Activated naive CD4-positive, alpha-beta T cell treated with anti-CD3 and anti-CD28 coated beads for 36 hours (primary cell): ENCODE results near the gene MCHR2. TPM values are rescaled to one million over a fixed set of nuclear protein-coding genes. Genes with fewer than 3 reads are reported as not detected.

Source experiments
- CTCF ChIA-PET: fragments of 350-600 bp; sonication (Branson Sonifier 250); formaldehyde crosslinking; loops from one replicate; lab custom pipeline; 2021; ENCODE audit warnings: antibody characterized with exemption; lab: Charles Lee
- DNase-seq: peaks from one replicate; pipeline ENCODE4 v3.0.0-alpha.2; 2020
- H3K27ac Mint-ChIP-seq: one replicate; pipeline ENCODE4 v1.8.0; 2021; ENCODE audit warnings: mild to moderate bottlenecking, mixed read lengths
- H3K27me3 Mint-ChIP-seq: one replicate; pipeline ENCODE4 v1.8.0; 2021; ENCODE audit warnings: low read depth, mixed read lengths
- H3K36me3 Mint-ChIP-seq: one replicate; pipeline ENCODE4 v1.8.0; 2021; ENCODE audit warnings: low read depth, mixed read lengths
- H3K4me1 Mint-ChIP-seq: one replicate; pipeline ENCODE4 v1.8.0; 2021; ENCODE audit warnings: low read depth, mixed read lengths
- H3K4me3 Mint-ChIP-seq: one replicate; pipeline ENCODE4 v1.8.0; 2021; ENCODE audit warnings: mild to moderate bottlenecking, moderate library complexity, mixed read lengths
- H3K9me3 Mint-ChIP-seq: one replicate; pipeline ENCODE4 v1.8.0; 2021; ENCODE audit warnings: mixed read lengths
- intact Hi-C: fragments of 100-400 bp; cut with micrococcal nuclease; formaldehyde crosslinking; loops from one replicate; pipeline ENCODE4 v1.15.1; 2023
- total RNA-seq, 2 experiments: library from RNA; stranded (reverse); gene quantifications; one replicate each; pipeline ENCODE4 v1.2.3, GENCODE V29; 2021

MCHR2 gene
- total RNA-seq, 2 experiments from 2014 or later = not detected

DNA sequence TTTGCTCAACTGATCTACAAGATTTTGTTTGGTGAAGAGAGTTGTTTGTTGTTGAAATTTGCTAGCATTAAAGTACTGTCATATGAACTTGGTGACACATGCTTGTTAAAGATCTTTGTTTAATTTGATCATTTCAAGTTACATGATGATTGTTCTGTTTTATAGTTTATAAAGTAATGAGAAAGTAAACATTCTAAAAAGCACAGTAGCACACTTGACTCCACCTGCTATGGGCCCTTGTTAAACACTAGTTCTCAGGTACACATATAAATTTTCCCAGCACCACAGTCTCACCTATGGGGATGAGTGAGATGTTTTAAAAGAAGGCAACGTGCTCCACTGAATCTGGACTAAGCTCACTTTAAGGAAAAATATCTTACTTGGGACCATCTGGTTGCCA, 14.1 kb downstream of the MCHR2 start:
- Mint-ChIP-seq H3K4me1 (no peaks in the 10 kb centered on the region), H3K9me3 (peaks cover 4% of the 10 kb centered on the region), H3K36me3 (no peaks in the 10 kb centered on the region), H3K27me3 (peaks cover 4% of the 10 kb centered on the region), H3K27ac (no peak overlapping the region), H3K4me3 (no peak overlapping the region)
- intact Hi-C loops = no loop called here
- no peak for DNase-seq
- CTCF ChIA-PET = no interaction called here

DNA sequence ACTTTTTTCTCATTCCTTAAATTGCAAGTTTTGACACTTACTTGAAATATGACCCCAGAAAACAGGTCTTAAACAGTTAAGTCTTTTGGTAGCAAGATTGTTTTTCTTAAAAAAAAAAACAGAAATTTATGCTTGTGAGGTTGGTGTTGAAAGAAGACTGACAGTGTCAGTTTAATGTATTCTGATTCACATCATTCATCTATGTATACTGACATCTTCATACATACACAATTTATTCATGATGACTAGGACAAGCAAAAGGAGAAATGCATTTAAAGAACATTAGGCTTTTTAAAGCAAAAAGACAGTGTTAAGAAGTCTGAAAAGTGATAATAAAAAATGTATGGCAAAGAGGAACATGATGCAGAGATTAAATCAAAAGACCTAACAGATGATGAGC, 27.0 kb downstream of the MCHR2 start:
- Mint-ChIP-seq H3K4me1 (no peaks in the 10 kb centered on the region), H3K36me3 (no peaks in the 10 kb centered on the region), H3K4me3 (no peak overlapping the region), H3K27ac (no peak overlapping the region), H3K27me3 (no peaks in the 10 kb centered on the region), H3K9me3 (no peaks in the 10 kb centered on the region)
- intact Hi-C loops = no loop called here
- CTCF ChIA-PET = no interaction called here
- no peak for DNase-seq

GRCh38 chr6:99960027-99960426, 34.0 kb downstream of the MCHR2 start:
- CTCF ChIA-PET = no interaction called here
- no peaks in the 10 kb centered on the region for H3K4me1 Mint-ChIP-seq

GRCh38 chr6:99951016-99951805, 42.8 kb downstream of the MCHR2 start:
- CTCF ChIA-PET = no interaction called here
- H3K4me3 Mint-ChIP-seq = no peak overlapping the region
- no peaks in the 10 kb centered on the region for H3K27me3 Mint-ChIP-seq
- H3K27ac Mint-ChIP-seq = no peak overlapping the region
- no peak for DNase-seq
- intact Hi-C loops = no loop called here
- H3K36me3 Mint-ChIP-seq = no peaks in the 10 kb centered on the region
- no peaks in the 10 kb centered on the region for H3K4me1 Mint-ChIP-seq
- H3K9me3 Mint-ChIP-seq = no peaks in the 10 kb centered on the region

More at GRCh38 chr6:99960027-99960426, 34.0 kb downstream of the MCHR2 start:
- Mint-ChIP-seq H3K27me3 (no peaks in the 10 kb centered on the region), H3K9me3 (peaks cover 23% of the 10 kb centered on the region), H3K4me3 (no peak overlapping the region), H3K36me3 (no peaks in the 10 kb centered on the region), H3K27ac (no peak overlapping the region)
- DNase-seq = no peak
- intact Hi-C loops = no loop called here

DNA sequence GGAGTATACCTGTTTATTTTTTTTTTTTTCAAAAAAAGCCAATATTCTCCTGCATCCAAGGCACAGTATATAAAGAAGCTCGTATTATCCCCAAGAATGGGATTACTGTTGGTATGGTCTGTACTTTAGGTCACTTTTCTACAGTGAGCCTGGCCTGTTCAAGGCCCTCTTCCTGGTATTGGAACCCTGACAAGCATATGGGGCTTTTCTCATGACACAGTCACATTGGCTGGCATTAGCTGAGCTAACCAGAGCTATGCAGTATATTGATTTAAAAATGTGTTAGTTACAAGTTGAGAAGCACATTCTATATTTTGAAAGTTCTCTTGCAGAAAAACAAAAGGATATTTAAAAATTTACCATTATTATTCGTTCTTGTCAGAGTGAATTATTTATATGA, 48.0 kb downstream of the MCHR2 start:
- Mint-ChIP-seq H3K9me3 (no peaks in the 10 kb centered on the region), H3K36me3 (no peaks in the 10 kb centered on the region), H3K4me3 (no peak overlapping the region), H3K4me1 (no peaks in the 10 kb centered on the region), H3K27me3 (peaks cover 13% of the 10 kb centered on the region), H3K27ac (no peak overlapping the region)
- CTCF ChIA-PET = no interaction called here
- intact Hi-C loops = no loop called here
- DNase-seq = no peak

DNA sequence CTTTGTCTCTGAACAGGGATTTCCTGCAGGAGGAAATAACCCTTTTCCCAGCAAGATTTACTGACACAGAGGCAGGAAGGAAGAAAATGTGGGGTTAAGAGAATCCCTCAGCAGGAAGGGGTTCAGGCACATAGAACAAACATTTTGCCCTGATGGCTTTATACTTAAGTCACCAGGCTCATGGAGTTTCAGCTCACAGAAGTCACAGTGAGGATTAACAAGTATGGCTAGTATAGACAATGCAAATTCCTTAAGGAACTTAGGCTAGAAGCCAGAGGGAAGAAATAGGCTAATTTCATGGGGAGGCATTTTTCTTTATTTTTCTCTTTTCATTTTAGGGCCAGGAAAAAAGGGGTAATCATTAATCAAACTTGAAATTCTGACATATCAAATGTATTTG, 50.2 kb downstream of the MCHR2 start:
- H3K27me3 Mint-ChIP-seq = peaks cover 21% of the 10 kb centered on the region
- intact Hi-C loops = no loop called here
- H3K9me3 Mint-ChIP-seq = no peaks in the 10 kb centered on the region
- H3K36me3 Mint-ChIP-seq = no peaks in the 10 kb centered on the region
- CTCF ChIA-PET = no interaction called here
- H3K4me3 Mint-ChIP-seq = no peak overlapping the region
- DNase-seq = no peak
- no peaks in the 10 kb centered on the region for H3K4me1 Mint-ChIP-seq
- H3K27ac Mint-ChIP-seq = no peak overlapping the region

DNA sequence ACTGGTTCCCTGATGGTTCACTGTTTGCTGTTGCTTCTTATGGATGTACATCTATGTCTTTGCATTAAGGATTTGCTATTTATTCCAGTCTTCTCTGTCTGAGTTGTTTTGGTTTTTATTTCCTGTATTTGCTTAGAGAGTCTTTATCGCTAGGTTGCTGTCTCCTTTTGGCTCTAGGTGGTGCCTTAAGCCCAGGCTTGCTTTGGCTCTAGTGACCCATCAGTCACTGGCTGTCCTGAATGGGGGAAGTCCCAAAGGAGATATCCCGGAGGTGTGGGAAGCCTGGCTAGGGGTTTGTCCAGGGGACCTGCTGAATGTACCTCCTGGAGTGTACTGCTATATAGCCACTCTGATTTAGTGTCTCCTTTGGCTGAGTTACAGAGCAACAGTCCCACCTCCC, 53.4 kb downstream of the MCHR2 start:
- H3K27me3 Mint-ChIP-seq = peaks cover 24% of the 10 kb centered on the region
- H3K9me3 Mint-ChIP-seq = no peaks in the 10 kb centered on the region
- H3K4me1 Mint-ChIP-seq = no peaks in the 10 kb centered on the region
- H3K36me3 Mint-ChIP-seq = no peaks in the 10 kb centered on the region
- DNase-seq = no peak
- intact Hi-C loops = no loop called here
- CTCF ChIA-PET = no interaction called here
- no peak overlapping the region for H3K27ac Mint-ChIP-seq
- H3K4me3 Mint-ChIP-seq = no peak overlapping the region

- Mint-ChIP-seq H3K27me3 (no peaks in the 10 kb centered on the region), H3K4me1 (no peaks in the 10 kb centered on the region), H3K36me3 (no peaks in the 10 kb centered on the region), H3K4me3 (no peak overlapping the region), H3K9me3 (no peaks in the 10 kb centered on the region), H3K27ac (no peak overlapping the region)
- CTCF ChIA-PET = no interaction called here
- intact Hi-C loops = no loop called here
- no peak for DNase-seq
Measured at GRCh38 chr6:99933129-99933528, 60.9 kb downstream of the MCHR2 start.

GRCh38 chr6:99912657-99913056, 81.4 kb downstream of the MCHR2 start:
- Mint-ChIP-seq H3K4me3 (no peak overlapping the region), H3K36me3 (no peaks in the 10 kb centered on the region), H3K27me3 (peaks cover 4% of the 10 kb centered on the region), H3K27ac (no peak overlapping the region), H3K4me1 (no peaks in the 10 kb centered on the region), H3K9me3 (no peaks in the 10 kb centered on the region)
- DNase-seq = no peak
- CTCF ChIA-PET = interaction anchor here (1.0 kb wide), 1 partner anchor 45 kb away, joined by 5 read pairs; no protein-coding TSS in a partner anchor
- intact Hi-C loops = no loop called here

DNA sequence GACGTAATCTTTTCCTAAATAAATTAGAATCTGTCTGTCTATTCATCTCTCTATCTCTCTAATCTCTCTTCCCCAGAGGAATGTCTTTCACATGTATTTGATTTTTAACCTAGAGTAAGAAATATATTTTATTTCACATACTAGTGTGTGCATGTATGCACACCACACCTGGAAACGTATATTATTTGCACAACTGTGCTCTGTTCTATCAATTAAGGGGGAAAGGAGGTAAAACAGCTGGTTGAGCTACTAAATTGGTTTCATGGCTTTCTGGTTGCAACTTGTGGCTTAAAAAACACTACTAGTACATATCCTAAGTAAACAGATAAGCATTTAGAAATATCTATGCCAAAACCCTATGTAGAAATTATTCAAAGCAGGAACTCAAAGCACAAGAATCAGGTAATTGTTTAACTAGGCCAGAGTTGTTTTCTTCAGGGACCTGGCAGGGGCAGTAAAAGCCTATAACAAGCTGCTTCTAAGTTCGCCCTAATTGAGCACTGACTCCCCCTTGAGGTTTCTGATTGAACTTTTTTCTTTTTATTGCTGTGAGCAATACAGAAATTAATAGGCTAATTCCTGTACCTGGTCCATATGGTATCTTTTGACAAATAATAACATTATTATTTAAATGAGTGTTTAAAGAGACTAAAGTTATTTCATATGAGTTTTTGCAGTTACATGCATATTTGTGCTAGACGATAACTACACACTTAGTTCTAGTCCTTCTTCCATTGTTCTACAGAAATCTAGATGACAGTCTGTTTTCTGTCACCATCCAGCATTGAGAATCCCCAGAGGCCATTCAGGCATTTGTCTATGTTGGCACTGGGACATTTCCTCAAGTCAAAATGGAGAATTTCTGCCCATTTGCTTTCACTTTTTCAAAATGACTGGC, 88.6 kb downstream of the MCHR2 start:
- Mint-ChIP-seq H3K4me3 (no peak overlapping the region), H3K36me3 (no peaks in the 10 kb centered on the region), H3K27me3 (peaks cover 8% of the 10 kb centered on the region), H3K27ac (no peak overlapping the region), H3K4me1 (no peaks in the 10 kb centered on the region), H3K9me3 (no peaks in the 10 kb centered on the region)
- CTCF ChIA-PET = interaction anchor here (1.1 to 3.1 kb wide), 3 partner anchors 12 to 46 kb away, joined by 3 to 15 read pairs (median 4); no protein-coding TSS in a partner anchor
- no peak for DNase-seq
- intact Hi-C loops = loop anchor here (1.0 kb wide), 1 partner anchor 37 kb away; no protein-coding TSS in a partner anchor

DNA sequence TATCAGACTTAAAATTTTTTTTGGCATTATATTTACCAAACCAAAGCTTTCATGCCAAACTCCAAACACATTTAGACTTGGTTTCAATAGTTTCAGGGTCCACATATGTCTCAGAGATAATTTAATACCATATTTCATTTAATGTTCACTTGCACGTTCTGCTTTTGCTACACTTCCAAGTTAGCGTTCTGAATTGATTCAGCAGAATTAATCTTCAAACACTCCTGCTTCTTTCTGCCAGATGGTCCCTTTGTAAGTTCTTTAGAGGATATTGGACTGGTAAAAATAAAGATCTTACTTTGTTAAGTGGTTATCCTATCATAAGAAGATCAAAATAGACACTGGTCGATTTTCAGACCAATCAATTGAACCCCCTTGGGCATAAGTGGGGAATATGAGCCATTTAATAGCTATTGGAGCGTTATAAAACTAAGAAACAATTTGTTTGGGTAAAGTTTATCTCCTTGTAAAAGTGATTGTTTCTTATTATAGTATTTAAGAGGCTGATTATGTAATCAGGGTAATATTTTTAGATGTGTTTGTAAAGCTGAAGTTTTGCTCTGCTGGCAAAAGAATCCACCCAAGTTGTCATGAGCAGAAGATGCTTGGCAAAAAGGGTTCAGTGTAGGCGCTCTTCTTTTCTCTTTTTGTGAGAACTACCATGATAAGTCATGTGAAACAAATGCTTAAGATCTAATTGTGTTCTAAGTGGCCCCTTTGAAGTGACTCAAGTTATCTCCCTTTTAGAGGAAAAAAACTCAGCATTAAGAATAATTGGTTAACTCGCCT, 92.2 kb downstream of the MCHR2 start:
- Mint-ChIP-seq H3K4me3 (no peak overlapping the region), H3K36me3 (no peaks in the 10 kb centered on the region), H3K9me3 (no peaks in the 10 kb centered on the region), H3K4me1 (no peaks in the 10 kb centered on the region), H3K27me3 (peaks cover 9% of the 10 kb centered on the region), H3K27ac (no peak overlapping the region)
- no peak for DNase-seq
- intact Hi-C loops = no loop called here
- CTCF ChIA-PET = no interaction called here

DNA sequence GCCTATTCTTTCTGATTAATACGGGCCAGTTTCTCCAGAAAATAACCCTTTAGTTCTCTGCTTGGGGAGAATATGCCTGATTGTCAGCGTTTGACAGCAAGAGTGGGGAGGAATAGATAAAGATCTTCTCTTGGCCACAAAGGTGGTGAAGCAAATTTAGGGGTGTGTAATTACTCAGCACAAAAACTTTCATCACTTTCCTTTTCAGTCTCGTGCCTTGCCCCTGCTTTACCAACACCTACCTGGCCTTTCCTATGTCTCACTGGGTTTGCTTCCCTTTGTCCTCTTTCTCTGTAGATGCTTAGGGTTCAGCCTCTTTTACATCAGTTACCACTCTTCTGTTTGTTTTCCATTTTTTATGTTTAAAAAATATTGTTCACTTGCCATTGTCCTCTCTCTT, 99.2 kb downstream of the MCHR2 start:
- intact Hi-C loops = no loop called here
- no peak overlapping the region for H3K27ac Mint-ChIP-seq
- no peak overlapping the region for H3K4me3 Mint-ChIP-seq
- H3K9me3 Mint-ChIP-seq = no peaks in the 10 kb centered on the region
- peaks cover 8% of the 10 kb centered on the region for H3K27me3 Mint-ChIP-seq
- CTCF ChIA-PET = no interaction called here
- no peak for DNase-seq
- no peaks in the 10 kb centered on the region for H3K36me3 Mint-ChIP-seq
- H3K4me1 Mint-ChIP-seq = no peaks in the 10 kb centered on the region
